ENCODE data around the gene KCNQ1.

KCNQ1 gene

DNA sequence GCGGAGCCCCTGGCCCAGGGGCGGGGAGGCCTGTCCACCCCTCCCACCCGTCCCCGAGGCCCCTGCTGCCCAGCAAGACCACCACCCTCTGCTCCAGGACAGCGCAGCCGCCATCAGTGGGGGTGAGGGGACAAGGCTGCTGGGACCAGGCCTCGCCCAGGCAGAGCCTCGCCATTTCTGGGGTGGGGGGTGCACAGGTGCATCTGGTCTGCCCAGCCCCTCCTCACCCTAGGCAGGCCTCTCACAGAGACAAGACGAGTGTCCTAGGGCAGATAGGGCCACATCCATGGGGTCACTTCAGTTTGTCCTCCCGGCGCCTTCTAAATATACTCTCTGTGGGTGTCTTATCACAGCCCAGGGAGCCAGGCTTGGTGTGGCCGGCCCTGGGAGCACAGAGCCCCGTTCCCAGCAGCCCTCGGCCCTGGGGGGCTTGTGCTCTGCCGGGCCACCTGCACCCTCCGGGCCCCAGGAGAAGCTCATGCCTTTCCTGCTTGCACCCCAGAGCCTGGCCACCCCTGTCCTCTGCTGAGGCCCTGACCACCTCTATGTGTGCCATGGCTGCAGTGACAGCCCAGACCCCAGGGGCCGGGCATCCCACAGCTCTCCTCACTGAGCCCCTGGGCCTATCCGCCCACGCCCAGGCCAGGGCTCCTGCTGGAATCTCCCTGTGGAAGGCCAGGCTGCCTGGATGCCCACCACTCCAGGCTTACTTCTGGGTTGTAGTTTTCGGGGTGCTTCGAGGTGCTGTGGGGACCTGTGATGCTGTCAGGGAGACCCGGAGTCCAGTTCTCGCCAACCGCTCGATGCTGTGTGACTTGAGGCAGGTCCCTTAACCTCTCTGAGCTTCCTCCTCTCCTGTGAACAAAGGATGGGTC is 70.8 kb downstream of the KCNQ1 start:
- DNase-seq, result no peak

DNA sequence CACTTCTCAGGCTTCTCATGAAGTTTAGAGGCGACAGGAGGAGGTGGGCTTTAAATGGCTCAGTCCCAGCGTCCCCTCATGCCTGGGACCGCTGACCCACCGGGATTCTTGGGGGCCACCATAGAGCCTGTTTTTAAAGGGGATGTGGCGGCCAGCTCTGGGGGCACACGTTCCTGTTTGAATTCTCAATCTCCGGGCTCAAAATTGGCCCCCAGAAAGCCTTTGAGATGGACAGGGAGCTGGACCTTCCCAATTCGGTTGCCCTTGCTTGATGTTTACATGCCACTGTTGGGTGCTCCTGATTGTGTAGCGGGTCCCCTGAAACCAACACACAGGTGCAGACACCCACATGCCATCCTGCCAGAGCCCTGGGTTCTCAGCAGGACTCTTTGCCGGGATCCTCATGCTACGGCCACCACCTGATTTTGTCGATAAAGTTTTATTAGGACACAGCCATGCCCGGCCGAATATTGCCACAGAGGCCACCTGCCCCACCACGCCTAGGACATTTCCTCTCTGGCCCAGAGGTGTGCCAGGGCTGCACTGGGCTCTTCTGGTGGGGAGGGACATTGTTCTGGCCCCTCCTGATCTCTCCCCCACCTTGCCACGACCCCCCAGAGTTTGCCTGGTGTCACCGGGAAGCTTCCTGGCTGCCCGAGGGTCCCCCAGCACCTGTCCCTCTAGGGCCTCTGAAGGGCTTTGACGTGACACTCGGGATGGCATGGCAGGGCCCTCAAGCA is 71.6 kb downstream of the KCNQ1 start:
- DNase-seq, result no peak

DNA sequence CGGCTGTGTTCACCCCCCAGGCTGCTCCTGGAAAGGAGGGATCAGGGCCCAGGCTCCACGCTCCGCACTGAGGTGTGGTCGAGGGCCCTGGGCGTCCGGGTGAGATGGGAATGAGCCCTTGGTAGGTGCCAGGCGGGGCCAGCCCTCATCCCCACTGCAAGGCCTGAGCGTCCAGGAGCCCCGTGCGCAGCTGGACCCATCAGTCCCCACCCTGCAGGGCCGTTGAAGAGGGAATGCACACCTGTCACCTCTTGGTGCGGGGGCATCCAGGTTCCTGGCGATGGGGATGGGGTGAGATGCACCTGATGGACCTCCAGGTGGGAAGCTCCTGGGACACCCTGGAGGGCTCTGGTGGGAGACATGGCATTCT is 72.2 kb downstream of the KCNQ1 start:
- DNase-seq, result peak; percentile 0

DNA sequence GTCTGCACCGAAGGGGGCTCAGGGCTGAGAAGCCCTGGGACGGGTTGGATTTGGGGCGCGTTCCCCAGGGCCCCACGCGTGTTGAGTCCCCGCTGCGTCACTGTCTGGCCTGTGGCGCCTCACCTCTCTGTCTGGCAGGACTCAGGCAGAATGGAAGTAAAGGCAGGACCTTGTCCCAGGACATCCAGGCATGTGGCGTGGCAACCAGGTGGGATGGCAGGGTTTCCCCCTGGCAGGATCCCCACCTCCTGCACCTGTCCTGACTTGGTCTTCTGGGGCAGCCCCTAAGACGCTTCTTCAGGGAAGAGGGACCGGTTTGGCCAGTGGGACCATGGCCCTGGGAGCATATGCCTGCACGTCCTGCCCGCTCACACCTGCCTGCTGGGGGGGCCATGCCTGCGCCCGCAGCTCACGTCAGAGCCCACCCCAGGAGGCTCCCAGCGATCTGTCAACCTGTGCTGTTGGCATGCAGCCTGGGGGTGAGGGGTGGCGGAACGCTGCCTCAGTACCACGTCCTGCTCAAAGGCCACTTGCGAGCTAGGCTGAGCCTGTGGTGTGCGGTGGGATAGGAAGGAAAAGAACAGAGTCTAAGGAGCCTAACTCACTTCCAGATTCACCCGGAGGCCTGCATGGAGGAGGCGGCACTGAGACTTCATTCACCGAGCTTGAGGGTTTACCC is 72.7 kb downstream of the KCNQ1 start:
- no peak for DNase-seq

DNA sequence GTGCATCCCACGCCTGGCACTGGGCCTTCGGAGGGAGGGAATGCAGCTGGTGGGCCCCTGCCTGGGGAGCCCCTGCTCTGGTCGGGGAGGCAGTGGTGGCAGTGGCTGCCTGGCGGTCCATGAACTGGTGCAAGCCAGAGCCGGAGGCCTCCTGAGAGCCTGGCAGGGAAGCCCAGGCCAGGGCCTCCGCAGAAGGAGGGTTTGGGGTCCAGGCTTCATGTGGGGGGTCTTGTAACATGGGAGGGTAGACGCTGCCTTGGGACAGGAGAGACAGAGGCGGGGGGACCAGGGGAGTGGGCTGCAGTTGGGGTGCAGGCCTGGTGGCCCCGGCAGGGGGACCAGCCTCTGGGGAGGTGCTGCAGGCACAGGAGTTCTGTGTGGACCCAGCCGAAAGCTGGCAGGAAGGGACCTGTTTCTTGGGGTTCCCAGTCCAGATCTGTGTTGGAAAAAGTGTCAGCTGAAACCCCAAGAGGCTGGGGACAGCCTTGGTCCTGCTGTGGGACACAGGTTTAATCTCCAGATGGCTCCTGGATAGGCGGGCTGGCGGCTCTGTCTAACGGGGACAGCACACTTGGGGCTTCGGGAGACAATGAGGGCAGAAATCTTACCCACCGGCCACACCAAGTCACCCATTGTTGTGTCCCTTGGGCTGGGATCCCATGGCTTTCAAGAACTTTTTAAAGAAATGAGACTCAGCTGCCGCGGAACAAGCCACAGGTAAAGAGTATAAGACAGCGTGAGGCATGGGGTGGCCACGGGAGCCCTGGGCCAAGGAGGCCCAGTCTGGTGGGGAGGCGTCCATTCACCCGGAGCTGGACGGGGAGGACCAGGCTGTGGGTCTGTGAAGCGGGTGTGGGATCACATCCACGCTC is 73.5 kb downstream of the KCNQ1 start:
- DNase-seq, result no peak

DNA sequence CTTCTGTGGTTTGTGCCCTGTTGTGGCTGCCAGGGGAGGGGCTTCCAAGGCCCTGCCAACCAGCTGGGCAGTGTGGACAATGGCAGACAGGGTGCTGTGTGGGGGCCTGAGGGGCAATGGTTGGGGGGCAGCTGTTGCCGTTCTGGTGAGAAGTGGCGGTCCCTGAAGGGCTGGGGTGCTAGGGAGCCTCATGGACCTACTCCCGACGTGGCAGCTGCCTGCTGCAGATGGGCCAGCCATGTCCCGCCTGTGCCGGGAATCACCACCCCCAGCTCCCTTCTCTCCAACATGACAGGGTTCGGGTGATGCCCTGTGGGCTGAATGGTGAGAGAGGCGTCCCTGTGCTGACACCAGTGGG is 74.2 kb downstream of the KCNQ1 start:
- no peak for DNase-seq

DNA sequence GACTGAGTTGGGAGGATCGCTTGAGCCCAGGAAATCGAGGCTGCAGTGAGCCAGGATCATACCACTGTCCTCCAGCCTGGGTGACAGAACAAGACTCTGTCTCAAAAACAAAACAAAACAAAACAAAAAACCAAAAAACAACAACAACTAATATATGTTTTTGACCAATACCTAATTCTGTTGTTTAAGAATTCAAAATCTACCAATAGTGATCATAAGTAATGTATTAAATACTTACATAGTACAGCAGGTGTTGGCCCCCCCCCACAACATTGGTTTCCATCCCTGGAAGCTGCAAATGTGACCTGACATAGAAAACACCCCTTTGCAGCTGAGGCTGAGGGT is 74.7 kb downstream of the KCNQ1 start:
- DNase-seq, result no peak

DNA sequence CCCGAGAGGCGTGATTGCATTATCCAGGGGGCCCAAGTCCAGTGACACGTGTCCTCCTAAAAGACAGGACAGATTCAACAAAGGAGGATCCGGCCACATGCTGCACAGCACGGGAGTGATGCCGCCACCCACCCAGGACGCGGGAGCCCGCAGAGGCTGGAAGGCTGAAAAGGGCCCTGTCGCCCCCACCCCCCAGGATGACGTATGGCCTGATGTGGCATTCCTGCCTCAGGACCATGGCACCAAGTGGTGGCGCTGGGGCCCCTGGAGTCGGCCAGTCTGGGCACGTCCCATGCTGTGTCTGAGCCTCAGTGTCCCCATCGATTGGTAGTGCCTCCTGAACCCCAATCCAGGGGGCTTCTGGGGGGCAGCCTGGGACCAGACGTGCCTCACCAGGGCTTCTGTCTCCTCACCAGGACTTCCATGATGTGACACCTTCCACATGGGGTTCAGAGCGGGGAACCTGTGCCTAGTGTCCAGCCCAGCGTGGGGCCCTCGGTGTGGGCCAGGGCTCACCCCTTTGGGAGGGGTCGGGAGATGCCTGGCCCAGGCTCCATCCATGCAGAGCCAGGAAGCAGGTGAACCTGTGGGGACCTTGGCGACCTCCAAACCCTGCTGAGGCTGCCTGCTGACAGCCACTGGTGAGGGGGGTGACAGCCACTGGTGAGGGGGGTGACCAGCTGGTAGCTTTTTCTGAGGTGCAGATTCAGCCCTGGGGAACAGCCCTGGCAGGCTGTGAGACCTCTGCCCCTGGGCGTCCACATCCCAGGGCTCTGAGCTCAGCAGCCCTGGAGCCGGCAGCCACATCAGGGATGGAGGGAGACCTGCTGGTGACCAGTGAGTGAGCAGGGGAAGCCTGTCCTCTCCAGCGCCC is 75.3 kb downstream of the KCNQ1 start:
- DNase-seq, result no peak

DNA sequence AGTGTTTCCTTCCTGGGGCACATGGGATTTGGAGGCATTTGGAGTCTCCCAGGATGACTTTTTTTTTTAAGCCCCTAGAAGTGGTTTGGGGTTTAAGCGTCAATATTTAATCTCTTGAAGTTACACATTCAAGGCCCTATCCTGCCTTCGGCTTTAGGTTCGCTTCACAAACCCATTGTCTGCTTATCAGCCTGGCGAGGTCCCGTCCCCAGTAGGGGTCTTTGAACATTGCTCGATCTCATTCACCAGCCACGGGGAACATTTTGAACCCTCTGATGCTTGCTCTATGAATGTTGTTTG is 75.9 kb downstream of the KCNQ1 start:
- no peak for DNase-seq

DNA sequence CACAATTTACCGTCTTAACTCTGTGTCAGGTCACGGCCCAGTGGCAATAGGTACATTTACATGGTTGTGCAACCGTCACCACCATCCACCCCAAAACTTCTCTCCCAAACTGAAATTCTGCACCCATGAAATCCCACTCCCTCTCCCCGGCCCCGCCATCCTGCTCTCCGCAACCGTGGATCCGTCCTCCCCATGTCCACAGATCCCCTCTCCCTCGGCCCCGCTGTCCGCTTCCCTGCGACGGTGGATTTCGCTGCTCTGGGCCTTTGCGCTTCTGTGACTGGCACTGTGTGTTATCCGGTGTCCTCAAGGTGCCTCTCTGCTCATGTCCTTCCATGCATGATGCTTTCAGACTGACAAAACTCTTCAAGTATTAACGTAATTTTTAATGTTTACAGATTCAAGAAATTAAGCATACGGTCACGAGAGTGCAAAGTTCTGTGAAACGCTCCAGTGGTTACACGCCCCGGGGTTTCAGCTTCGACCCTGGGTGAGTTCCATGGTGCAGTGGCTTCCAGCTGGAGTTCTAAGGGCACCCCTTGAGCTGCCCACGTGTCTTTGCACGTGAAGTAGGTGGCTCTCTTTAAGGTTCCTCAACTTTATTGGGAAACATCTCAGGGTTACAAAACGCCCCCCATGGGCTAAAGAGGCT is 76.4 kb downstream of the KCNQ1 start:
- no peak for DNase-seq

DNA sequence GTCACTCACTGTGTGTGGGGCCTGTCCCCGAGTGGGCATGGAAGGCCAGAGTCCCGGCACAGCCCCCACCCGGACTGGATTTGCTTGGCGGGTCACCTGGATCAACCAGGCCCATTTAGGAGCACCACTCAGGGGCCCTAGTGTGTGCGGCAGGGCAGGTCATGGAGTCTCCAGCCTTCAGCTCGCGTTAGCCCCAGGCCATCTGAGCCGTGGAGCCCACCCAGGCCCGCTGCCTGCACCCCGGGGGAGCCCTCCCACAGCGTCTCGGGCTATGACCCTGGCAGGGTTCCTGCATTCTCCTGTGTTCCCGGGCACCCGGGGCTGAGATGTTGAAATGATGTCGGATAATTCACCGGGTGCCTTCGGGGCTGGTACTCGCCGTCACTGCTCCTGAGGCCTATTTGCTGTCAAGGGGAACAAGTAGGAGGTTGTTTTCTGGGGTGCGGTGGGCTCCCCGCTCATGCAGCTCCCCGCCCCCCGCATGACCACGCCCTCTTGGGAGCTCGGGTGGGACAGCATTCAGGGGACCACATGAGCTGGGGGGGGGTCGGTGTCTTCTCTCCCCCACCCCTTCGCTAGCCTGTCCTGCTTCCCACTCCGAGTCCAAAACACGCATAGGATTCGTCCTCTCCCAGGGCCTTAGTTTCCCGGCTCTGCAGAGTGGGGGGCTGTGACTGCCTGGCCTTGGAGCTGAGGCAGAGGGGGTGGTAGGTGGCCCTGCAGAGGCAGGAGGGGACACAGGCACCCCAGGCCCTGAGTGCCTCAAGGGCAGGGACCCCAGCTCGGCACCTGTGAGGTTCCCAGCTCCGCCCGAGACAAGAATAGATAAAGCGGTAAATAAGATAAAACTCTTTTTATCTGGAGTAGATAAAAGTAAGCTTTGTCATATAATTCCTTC is 77.2 kb downstream of the KCNQ1 start:
- DNase-seq, result no peak

DNA sequence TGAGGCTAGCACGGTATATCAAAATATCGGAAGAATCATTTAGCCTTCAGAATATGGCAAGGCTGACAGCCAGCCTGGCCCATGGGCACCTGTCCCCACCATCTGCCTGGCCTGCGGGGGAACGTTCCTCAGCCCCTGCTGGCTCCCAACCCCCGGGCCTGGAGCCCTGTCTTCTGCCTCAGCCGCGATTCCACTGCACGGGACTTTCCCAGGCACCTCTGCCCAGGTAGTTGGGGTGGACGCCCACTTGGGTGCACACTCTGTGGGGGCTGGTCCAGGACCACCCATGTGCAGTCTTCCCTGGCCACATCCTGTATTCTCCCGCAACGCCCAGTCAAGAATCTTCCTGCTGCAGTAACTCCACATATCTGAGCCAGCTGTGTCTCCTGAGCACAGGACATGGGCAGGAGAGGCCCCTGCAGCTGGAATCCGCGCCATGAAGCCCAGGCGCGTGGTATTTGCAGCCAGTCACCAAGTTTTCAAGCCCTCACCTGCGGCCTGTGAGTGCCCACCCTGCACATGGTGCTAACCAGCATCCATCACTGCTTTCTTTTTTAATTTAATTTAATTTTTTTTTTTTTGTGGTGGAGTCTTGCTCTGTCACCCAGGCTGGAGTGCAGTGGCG is 77.9 kb downstream of the KCNQ1 start:
- no peak for DNase-seq

DNA sequence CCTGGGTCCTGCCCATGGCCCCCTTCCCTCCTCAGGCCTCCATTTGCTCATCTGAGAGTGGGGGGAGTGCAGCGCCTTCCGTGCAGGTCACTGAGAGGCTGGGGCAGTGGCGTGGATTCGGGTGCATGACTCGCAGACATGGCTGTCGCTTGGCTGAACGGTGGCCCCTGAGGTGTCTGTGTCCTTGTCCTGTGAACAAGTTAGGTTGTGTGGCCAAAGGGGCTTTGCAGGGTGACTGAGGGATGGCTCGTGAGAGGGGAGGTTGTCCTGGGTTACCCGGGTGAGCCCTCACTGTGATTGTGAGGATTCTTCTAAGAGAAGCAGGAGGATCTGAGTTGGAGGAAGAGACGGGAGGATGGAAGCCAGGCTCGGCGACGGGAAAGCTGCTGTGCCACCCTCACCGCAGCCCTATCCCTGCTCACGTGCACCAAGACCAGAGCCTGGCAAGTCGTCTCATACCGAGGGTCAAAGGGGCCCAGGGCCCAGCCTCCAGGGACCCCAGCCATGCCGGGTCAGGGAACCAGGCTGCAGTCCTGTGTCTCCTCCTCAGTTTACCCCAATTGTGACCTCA is 79.1 kb downstream of the KCNQ1 start:
- no peak for DNase-seq

DNA sequence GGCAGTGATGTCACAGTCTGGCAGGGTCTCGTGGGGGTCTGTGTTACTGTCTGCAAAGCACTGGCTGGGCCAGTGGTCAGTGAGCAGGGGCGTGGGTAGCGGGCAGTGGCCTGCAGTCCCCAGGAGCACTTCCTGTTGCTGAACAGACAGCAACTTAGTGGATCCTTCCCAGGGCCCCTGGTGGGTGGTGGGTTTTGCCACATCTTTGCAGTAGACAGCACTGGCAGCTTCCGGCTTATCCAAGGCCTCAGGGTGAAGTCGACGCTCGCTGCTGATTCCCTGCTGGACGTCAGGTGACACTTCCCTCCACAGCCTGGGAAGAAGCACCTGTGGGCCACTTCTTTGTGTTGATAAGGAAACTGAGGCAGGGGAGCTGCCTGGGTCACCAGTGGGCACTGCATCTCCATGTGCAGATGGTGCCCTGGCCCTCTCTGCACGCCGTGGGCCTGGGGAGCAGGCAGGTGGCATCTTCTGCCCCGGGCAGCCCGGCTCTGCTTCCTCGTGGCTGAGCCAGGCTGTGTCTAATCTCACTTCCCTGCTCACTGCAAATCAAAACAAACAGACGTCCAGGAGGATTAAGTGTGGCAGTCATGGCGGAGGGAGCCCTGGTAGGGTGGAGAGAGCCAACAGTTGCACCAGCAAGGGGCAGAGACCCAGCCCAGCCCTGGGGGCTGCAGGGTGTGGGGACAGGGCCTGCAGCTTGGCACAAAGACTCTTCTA is 79.8 kb downstream of the KCNQ1 start:
- no peak for DNase-seq

DNA sequence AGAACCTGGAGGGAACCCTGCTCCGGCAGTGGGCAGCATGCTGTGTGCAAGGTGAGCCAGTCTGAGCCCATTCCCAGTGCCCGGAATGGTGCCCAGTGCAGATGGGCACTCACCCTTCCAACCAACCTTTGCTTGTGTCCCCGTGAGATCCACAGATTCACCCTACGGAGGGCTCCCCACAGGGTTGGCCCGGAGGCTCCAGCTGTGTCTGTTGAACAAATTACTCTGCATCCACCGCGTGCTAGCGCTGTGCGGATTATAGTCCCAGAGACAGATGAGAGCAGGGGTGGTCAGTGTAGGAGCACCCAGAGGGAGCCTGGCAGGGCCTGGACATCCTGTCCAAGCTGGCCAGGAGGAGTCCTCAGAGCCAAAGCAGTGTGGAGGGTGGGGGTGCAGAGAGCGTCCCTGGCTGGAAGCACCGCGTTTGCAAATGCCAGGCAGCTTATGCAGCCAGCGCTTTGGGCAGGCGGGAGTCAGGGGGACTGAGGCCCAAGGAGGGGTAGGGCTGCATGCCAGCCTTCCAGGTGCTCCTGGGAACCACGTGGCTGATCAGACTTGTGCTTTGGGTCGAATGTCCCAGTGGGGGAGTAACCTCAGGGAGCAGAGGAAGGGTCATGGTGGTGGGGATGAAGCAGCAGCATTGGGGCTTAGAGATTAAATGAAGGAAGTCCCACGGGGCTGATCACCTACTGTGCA is 80.5 kb downstream of the KCNQ1 start:
- DNase-seq, result peak; percentile 1

DNA sequence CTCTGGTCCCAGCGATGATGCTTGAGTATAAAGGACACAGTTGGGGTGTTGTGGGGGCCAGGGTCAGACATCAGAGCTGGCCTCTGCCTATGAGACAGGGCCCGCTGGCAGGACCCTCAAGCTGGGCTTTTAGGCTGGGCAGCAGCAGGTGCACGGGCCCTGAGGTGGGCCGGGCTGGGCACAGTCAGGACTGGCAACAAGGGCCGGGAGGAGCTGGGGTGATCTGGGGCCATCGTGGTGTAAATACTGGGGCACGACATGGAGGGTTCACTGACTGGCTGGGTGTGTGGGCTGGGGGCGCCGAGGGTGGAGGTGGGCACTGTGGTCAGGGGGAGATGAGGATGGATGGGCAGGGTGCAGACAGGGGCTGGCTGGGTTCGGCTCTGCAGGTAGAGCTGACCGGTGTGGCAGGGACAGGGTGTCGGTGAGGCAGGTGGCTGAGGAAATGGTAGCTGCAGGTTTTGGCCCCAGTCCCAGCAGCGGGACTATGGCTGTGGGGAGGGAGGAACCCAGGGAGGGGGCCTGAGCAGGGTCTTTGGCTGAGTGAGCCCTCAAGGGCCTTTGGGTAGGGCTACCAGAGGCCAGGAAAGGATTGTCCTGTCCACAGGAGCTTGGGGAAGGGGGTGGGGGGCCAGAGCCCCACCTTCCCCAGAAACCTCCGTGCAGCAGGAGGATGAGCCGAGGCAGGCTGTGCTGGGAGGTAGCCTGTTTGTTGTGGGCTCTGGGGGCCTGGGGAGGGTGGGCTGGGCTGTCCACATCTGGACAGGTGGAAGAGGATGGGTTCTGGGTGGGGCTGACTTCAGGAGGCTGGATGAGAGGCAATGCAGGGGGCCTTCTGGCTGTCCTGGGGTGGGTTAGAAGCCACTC is 81.4 kb downstream of the KCNQ1 start:
- DNase-seq, result peak; percentile 2

DNA sequence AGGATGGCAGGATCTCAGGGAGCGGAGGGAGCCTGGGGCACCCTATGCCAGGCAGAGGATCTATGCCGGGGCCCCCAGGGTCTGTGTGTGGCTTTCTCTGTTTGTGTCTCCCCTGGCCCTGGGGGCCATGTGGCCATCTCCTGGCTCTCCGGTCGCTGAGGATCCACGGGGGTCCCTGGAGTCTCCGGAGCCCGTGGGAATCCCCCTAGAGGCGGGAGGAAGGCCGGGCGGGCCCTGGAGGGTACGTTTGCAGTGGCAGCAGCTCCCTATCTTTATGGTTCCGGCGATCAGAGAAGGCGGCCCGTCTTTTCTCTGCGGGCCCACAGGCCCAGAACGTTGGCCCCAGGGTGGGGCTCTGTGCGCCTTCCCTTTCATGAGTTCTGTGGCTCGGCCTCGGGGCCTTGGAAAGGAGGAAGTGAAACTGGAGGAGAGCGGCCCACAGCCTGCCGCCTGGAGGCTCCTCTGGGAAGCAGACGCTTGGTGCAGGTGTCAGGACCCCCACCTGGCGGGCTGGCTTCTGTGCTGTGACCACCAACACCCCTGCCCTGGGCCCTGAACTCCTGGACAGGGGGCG is 82.1 kb downstream of the KCNQ1 start:
- DNase-seq, result peak; percentile 28
